ENCODE measurements around the gene LAMC3.
"Not testable (repeated sequence)": the region's sequence is repeated elsewhere in the genome, so short reads cannot be mapped to it uniquely, and the experiment has no call there.

Gene LAMC3

DNA sequence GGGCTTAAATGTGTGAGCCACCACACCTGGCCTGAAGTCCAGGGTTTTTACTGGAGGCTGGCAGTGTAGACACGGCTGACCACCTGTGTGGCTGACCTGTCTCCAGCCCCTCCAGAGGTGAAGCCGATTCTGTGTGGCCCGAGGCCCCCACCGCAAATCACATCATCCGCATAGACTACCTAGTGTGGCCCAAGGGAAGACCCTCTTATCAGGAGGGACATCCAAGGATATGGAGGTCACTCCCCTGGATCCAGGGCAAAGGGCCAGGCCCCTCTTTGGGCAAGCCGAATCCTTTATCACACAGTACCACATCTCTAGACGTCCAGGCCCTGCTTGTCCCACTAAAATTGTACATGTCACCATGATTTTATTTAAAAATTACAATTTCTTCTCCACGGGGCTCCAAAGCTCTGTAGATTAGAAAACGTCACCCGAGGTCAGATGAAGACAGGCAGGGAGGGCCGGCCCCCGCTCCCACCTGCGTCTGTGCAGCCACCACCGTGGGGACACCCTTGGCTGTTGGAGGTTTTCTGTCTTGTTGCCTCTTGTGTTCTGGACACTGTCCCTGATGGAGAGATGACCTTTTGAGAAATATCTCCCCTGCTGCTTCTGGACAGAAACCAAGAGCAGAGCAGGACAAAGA lies 20.1 kb downstream of the LAMC3 start:
- no peak for DNase-seq (ENCODE audit: low read depth)

DNA sequence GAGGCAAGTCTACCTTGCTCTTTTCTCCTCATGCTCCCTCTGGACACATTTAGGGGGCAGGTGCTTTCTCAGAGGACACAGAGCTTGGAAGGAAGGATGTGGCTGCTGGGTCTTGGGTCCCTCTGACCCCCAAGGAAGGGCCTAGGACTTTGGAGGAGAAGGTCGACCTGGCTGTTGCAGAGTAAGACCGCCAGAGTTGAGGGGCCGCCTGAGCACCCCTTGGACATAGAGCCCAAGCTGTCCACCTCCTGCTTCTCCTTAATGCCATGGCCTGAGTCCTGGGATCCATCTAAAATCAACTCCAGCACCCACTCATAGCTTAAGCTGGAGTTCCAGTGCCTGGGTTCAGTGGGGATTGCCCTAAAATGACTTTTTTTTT lies 20.6 kb downstream of the LAMC3 start:
- DNase-seq (ENCODE audit: low read depth) = no peak

DNA sequence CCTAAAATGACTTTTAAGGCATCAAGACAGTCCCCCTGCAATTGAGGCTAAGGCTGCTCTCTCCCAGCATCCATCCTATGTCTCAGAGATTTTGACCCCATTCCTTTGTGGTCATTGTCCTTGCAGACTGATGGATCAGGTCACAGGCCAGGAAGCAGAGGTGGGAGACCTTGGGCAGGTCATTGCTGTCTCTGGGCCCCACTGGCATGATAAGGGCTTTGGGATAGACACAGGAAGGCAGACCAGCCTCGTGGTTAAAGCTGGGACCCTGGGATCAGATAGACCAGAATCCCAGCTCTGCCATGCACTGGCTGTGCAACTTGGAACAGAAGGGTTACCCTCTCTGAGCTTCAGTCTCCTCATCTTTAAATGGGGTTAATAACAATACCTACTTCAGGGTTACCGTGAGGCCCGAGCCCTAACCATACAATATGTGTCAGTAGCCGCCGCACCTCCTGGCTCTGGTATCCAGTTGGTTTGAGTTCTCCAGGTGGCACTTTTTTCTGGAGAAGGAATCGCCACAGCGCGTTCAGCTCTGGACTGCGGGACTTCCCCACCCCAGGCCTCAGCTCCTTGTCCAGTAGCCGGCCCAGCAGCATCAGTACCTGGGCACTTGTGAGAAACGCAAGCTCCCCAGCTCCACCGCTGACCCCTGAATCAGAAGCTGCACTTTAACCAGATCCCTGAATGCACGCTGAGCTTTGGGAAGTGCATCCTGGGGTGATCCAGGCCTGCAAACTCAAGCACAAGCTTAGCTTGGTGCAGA lies 21.4 kb downstream of the LAMC3 start:
- DNase-seq (ENCODE audit: low read depth) = no peak

DNA sequence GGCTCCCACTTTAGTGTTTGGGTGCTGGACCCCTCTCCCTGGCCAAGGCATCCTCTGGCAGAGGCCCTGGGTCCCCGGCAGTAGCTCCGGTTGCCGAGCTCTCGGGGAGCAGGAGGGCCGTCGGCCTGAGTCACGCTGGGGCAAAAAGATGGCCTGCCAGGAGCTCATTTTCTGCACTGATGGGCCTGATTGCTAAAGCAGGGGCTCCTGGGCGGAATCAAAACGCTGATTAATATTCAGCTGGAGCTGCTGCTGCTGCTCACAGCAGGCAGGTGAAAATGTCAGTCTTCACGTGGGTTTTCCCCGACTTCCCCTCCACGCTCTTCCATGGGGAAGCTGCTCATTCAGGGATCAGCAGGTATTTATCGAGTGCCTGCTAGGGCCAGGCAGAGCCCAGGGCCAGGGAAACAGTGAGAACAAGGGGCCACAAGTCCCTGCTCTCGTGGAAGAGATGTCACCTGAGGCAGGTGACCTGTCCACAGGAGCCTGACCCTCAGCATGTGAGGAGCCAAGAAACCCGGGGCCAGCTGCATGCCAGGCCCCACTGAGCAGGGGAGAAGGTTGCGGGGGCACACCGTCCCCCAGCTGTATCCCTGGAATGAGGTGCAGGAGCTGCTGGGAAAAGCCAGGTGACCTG lies 22.1 kb downstream of the LAMC3 start:
- no peak for DNase-seq (ENCODE audit: low read depth)

DNA sequence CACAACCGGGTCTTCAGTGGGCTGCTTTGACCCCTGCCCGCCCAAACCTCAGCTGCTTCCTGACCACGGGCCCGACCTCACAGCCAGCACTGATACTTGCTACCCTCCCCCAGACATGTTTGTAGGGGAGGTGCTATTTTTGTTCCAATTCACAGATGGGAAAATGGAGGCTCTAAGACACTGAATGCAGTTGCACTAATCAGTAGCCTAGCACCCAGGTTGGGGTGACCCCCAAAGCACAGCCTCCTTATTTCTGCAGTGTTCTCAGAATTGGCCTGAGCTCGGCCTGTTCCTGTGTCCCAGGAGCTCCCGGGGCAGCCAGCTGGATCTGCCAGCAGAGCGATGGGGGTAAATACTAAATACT lies 22.6 kb downstream of the LAMC3 start:
- DNase-seq (ENCODE audit: low read depth) = no peak

DNA sequence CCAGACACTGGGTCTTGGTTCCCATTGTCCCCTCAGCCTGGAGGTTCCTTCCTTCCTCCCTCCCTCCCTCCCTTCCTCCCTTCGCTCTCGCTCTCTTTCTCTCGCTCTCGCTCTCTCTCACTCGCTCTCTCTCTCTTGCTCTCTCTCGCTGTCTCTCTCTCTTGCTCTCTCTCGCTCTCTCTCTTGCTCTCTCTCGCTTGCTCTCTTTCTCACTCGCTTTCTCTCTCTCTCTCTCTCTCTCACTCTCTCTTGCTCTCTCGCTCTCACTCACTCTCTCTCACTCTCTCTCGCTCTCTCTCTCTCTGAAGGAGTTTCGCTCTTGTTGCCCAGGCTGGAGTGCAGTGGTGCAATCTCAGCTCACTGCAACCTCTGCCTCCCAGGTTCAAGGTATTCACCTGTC lies 23.4 kb downstream of the LAMC3 start:
- no peak for DNase-seq (ENCODE audit: low read depth)

DNA sequence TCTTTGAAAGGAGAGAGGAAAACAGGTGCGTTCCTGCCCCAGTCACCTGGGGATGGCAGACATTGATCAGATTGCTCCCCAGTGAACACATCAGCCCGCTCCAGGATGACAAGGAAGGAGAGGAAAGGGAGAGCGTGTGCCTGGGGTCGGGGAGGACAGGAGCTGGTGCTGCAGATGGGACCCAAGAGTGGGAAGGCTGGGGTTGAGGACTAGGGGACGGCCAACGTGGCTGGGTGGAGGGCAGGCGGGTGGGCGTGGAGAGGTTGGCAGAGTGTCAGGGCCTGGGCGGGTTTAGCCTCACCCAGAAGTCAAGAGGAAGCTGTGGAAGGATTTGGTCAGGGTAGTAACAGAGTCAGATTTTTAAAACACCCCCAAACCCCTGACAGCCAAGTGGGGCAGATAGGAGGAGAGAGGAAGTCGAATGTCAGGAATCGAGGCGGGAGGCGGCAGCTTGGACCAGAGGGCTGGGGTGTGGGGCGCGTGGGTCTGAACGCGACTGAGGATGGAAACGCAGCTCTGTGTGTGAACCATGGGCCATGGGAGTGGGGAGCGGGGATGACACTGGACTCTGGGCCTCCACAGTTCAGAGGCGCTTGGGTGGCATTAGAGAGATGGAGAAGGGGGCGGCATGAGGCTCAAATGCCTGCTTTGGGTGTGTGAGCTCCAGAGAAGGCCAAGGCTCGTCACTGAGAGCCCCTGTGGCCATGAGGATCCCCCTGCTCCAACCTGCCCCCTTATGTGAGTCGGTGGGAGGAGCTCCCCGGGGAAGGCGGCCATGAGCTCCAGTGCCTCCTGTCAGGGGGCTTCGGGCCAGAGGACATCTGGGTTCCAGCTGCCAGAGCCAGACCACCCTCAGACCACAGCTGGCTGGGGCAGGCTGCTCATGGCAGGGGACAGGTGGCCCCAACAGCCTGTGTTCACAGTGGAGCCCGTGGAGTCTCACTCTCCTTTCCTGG lies 24.6 kb downstream of the LAMC3 start:
- DNase-seq (ENCODE audit: low read depth) = no peak

DNA sequence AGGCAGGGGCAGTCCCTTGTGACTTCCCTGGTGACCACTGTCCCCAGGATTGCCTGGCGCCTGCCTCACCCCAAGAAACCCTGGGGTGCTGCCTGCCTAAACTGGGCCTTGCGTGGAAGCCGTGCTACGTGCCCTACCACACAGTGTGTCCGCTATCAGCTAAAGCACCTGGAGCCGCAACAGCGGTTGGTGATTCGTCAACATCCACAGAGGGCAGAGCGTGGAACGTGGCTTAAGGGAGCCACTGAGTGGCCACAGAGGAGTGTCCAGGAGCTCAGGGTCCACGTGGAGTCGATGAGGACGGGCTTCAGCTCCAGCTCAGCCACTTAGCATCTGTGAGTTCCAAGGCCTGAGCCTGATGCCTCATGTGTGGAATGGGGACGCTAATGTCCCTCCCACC lies 25.3 kb downstream of the LAMC3 start:
- DNase-seq (ENCODE audit: low read depth) = no peak

DNA sequence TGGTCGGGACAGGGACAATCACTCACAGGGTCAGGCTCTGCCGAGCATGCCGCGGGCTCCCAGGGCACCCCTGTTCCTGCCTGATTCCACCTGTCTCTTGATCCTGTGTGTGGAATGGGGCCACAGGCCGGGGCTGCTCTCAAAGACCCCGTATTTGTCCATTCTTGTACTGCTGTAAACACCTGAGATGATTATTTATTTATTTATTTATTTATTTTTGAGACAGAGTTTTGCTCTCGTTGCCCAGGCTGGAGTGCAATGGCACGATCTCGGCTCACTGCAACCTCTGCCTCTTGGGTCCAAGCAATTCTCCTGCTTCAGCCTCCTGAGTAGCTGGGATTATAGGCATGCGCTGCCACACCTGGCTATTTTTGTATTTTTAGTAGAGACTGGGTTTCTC lies 25.8 kb downstream of the LAMC3 start:
- not testable (repeated sequence) for DNase-seq (ENCODE audit: low read depth)

DNA sequence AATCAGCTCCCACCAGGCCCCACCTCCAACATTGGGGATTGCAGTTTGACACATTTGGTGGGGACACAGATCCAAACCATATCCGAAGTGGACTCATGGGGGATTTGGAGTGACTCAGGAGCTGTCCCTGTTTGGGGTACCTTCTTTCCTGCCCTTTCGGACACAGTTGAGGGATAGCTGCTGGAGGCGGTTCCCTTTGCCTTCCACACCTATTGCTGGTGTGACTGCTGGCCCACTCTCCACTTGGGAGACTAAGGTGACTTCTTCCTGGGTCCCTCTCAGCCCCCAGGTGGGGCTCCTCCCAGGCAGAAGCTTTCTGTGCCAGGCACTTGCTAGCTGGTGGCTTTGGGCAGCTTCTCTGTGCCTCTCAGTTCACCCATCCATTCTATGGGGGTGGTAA lies 26.6 kb downstream of the LAMC3 start:
- DNase-seq (ENCODE audit: low read depth) = no peak

DNA sequence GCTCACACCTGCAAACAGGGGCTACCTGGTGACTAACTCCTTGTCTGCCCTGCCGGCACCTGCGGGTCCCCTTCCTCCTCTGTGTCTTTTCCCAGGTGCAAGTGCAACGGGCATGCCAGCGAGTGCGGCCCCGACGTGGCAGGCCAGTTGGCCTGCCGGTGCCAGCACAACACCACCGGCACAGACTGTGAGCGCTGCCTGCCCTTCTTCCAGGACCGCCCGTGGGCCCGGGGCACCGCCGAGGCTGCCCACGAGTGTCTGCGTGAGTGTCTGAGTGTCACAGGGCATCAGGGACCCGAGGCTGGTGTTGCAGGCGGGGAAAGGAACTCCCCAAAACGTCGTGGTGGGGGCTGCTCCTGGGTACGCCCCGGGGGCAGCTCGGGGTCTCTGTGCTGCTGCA lies 27.1 kb downstream of the LAMC3 start:
- DNase-seq (ENCODE audit: low read depth) = no peak

DNA sequence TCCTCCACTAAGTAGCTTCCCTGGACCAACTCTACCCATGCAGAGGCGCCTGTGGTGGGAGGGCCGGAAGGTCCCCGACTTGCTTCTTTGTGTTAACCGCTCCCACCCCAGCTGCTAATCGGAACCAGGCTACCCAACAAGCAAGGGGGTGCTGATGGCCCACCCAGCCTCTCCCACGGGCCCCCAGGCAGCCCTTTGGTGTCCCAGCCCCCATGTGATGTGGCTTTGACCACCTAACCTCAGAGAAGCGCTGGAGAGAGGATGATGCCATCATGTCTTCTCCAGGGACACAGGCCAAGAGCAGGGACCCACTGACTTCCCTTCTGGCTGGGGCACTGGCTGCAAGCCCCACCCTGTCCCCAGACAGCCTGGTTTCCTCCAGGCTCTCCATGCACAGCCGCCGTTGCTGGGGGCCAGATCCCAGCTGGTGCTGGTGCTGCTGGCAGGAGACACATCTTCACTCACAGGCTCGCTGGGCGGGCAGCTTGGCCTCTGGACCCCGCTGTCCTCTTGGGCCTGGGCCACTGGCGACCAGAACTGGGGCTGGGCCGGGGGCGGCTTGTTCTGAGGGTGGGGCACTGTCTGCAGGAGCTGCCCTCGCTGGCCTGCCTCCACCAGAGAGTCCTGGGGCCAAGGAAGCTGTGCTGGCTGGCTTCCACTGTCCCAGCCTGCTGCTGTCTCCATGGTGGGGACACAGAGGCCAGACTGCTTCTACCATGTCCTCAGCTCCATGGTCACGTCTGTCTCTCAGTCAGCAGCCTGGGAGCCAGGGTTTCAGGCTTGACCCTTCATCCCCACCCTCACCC lies 27.8 kb downstream of the LAMC3 start:
- DNase-seq (ENCODE audit: low read depth) = no peak

DNA sequence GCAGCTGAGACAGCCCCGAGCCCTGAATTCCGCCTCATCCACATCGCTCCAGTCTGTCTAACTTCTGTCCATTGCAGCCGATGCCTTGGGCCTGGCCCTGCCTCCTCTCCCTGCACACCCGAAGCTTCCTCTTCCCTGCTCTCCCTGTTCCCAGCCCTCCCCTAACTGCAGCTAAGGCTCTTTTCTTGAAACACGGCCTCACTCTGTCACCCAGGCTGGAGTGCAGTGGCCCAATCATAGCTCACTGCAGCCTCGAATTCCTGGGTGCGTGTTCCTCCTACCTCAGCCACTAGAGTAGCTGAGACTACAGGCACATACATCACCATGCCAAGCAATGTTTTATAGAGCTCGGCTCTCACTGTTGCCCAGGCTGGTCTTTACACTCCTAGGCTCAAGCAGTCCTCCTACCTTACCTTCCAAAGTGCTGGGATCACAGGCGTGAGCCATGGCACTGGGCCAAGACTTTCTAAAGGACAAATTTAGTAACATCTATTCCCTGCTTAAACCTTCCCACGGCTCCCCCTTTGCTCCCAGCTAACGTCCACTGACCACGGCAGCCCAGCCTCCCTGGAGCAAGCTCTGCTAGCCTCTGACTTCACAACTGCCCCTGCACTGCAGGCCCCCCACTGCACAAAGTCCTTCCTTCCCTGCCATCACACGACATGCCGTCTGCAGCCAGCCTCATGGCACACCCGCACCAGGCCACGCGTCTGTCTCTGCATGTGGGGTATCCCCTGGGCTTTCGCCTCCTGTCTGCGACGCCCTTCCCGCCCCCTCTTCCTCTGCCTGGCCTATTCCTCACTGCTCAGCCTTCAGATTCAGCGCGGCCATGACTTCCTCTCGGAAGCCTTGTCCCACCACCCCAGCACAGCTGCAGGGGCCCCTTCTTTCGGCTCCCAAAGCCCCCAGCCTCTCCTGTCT lies 28.6 kb downstream of the LAMC3 start:
- DNase-seq (ENCODE audit: low read depth) = no peak

DNA sequence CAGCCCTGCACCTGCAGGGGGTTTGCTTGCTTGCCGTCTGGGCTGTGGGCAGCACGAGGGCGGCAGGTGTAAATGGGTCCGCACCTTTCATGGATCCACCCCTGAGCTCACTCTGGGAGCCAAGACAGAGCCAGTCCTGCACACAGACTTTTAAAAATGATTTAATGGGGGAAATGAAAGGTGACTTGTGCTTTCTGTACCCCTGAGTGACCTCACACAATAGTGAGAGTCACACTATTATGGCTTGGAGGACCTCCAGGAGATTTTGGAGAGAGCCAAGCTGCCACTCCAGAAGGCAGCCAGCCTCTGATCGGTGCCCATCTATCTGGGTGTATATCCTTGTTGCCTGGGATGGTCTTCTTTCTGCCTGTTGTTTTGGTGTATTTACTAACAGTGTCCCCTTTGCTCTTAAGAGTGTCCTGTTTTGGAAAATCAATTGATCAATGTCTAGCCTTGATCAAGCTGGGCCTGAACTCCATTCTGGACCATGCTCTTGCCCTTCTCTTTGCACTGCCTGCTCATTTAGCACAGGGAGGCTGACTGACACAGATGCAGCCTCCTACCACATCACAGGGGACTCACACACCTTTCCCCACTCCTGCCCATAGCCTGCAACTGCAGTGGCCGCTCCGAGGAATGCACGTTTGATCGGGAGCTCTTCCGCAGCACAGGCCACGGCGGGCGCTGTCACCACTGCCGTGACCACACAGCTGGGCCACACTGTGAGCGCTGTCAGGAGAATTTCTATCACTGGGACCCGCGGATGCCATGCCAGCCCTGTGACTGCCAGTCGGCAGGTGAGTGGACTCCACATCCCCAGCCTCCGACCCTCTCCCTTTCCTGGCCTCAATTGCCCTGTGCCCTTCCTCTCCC lies 29.5 kb downstream of the LAMC3 start:
- DNase-seq (ENCODE audit: low read depth) = no peak

DNA sequence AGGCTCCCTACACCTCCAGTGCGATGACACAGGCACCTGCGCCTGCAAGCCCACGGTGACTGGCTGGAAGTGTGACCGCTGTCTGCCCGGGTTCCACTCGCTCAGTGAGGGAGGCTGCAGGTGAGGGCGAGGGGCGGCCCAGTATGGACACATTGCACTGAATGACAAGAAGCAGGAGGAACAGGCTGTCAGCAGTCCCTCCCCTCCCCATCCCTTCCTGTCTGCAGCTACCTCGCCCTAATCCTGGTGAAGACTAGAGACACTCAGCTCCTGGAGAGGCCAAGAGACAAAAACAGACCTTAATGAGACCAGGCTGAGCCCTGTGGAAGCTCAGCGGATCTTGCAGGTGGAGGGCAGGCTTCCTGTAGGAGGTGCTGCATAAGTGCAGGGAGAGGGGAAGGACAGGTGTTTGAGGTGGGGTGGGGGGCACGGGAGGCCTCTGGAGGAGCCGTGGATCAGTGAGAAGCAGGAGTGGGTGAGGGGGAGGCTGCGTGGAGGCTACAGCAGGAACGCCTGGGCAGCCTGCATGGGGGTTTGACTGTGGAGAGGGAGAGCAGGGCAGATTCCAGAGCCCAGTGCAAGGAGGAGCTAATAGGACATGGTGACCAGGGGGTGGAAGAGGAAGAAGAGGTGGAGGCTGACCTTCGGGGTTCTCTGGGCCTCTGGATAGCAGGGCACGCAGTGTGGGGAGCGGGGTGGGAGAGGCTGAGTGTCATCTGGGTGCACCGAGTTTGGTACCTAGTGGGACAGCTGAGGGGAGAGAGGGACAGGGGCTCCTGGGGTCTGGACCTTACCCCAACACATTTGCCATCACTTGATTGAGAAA lies 30.4 kb downstream of the LAMC3 start:
- no peak for DNase-seq (ENCODE audit: low read depth)

DNA sequence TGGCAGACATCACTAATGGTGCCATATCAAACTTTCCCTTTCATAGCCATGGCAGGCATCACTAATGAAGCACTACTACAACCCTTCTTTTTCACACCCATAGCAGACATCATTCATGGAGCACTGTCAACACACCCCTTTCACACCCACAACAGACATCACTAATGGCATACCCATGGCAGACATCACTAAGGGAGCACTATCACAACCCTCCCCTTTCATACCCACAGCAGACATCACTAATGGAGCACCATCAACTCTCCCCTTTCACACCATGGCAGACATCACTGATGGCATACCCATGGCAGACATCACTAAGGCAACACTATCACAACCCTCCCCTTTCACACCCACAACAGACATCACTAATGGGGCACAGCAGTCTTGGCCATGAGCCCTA lies 33.7 kb downstream of the LAMC3 start:
- no peak for DNase-seq (ENCODE audit: low read depth)

DNA sequence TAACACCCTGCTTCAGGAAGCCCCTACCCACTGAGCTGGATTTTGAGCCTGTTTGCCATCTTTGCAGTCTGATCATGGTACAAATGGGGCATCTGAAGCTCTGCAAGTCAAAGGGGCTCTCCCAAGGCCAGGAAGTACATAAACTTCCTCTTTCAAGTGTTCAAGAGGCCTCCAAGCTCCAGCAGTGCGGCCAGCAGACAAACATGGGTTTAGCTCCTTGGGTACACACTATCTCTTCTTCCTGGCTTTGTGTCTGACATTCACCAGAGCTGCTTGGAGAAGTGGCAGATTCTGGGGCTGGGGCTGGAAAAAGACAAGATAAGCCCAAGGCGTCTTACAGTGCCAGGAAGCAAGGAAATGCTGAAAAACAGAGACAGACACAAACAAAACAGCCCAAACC lies 34.1 kb downstream of the LAMC3 start:
- DNase-seq (ENCODE audit: low read depth) = no peak

DNA sequence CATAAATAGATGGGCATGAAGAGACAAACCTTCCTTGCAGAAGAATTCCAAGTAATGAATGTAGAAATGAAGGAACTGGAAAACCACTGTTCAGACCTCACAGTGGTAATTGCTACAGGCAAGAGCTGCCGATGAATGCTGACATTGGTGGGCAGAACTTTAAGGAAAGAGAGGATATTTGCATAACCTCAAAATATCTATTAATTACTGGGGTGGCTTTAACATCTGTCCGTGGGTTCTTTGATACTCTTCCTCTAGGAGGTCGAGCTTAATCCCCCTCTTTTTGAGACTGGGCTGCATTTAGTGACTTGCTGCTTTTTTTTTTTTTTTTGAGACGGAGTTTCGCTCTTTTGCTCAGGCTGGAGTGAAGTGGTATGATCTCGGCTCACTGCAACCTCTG lies 34.7 kb downstream of the LAMC3 start:
- no peak for DNase-seq (ENCODE audit: low read depth)

Data from GM04504 (cell line).